ENCODE data around the gene MYO5B.

MYO5B gene

DNA sequence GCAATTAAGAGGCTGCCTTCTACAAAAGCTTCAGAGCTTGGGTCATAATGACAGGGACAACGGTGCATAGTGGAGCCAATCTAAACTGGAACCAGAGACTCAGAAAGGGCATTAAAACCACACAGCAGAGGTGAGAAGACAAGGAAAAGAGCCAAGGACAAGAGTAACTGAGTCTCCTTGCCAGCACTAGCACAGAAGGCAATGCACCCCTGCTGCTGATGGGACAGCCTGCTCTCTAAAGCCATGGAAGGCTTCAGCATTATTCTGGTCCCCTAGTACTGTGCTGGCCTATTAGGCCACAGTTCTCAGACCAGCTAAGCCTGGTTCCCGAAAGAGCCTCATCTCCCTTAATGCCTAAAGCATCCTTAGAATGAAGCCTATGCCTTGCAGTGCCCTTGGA lies 15.5 kb downstream of the MYO5B start:
- Histone ChIP-seq H4K5ac (ENCODE audit: low read length) (no peak overlapping the region), H3K27me3 (ENCODE audit: insufficient read depth, low read length, poor library complexity) (no peaks in the 10 kb centered on the region), H4K8ac (ENCODE audit: low read depth, low read length) (no peak overlapping the region)

DNA sequence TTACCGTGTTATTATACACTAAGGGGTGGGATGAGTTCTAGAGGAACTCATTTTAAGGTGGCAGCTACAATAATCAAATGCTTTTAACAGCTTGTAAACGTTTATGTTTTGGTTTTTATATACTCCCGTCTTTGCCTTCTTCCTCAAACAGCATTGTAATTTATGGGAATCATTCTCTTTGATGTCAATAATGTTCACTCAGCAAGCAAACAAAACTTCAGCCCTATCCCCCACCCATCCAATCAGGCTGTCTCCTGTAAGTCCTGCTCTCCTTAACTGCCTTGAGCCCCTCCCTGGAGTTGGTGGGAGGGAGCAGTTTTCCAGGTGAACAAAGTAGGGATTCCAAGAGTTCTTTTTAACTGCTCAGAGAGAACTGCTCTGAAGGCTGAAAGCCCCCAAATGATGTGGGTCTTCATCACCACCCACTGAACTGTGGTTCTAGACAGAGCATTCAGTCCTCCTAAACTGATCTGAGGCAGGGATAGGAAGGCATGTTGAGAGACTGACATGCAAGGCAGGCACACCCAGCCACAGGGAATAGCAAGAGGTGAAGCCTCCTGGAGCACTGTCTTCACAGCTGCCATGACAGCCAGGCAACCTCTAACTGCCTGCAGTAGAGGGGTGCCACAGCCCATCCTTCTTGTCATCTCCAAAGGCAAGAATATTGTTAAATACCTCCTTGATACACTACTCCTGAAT lies 17.5 kb downstream of the MYO5B start:
- Histone ChIP-seq H3K18ac (ENCODE audit: low read length) (no peak overlapping the region), H2BK120ac (ENCODE audit: low read depth, low read length) (no peak overlapping the region), H3K56ac (ENCODE audit: low read length) (no peak overlapping the region), H3K4me1 (ENCODE audit: control insufficient read depth, low read depth, low read length) (no peaks in the 10 kb centered on the region), H3K27me3 (ENCODE audit: insufficient read depth, low read length, poor library complexity) (no peaks in the 10 kb centered on the region), H3K9ac (ENCODE audit: low read length) (no peak overlapping the region), H4K8ac (ENCODE audit: low read depth, low read length) (no peak overlapping the region), H2AK5ac (ENCODE audit: low read length) (no peak overlapping the region), H2BK15ac (replicated peaks; ENCODE audit: low read depth) (no peak overlapping the region), H3K4ac (ENCODE audit: low read depth, low read length) (no peak overlapping the region), H3K23ac (ENCODE audit: low read length) (peak overlapping the region; percentile 26), H3K79me1 (ENCODE audit: low read length) (no peaks in the 10 kb centered on the region), H2BK5ac (ENCODE audit: low read length) (no peak overlapping the region), H3K27ac (ENCODE audit: low read depth, low read length) (no peak overlapping the region), H3K36me3 (ENCODE audit: control insufficient read depth, insufficient read depth, low read length) (no peaks in the 10 kb centered on the region), H3K4me3 (ENCODE audit: low read length) (no peak overlapping the region), H3K79me2 (ENCODE audit: control insufficient read depth, insufficient read depth, low read length) (no peaks in the 10 kb centered on the region), H3K4me2 (ENCODE audit: low read length) (no peak overlapping the region), H4K5ac (ENCODE audit: low read length) (no peak overlapping the region)
- WGBS (ENCODE audit: extremely low coverage, insufficient coverage, low lambda C conversion rate) = no CpG with 5 or more reads among the region's 3 CpGs
- no peak for DNase-seq

More for the DNA sequence above, 15.5 kb downstream of the MYO5B start:
- Histone ChIP-seq H2AK5ac (ENCODE audit: low read length) (no peak overlapping the region), H3K9ac (ENCODE audit: low read length) (no peak overlapping the region), H3K56ac (ENCODE audit: low read length) (no peak overlapping the region), H3K36me3 (ENCODE audit: control insufficient read depth, insufficient read depth, low read length) (no peaks in the 10 kb centered on the region), H3K4me3 (ENCODE audit: low read length) (no peak overlapping the region), H3K79me2 (ENCODE audit: control insufficient read depth, insufficient read depth, low read length) (no peaks in the 10 kb centered on the region), H3K79me1 (ENCODE audit: low read length) (no peaks in the 10 kb centered on the region), H3K18ac (ENCODE audit: low read length) (no peak overlapping the region), H2BK5ac (ENCODE audit: low read length) (no peak overlapping the region), H3K23ac (ENCODE audit: low read length) (no peak overlapping the region), H3K4me2 (ENCODE audit: low read length) (no peak overlapping the region), H3K27ac (ENCODE audit: low read depth, low read length) (no peak overlapping the region), H2BK120ac (ENCODE audit: low read depth, low read length) (no peak overlapping the region), H2BK15ac (replicated peaks; ENCODE audit: low read depth) (no peak overlapping the region), H3K4ac (ENCODE audit: low read depth, low read length) (no peak overlapping the region), H3K4me1 (ENCODE audit: control insufficient read depth, low read depth, low read length) (peaks cover 1% of the 10 kb centered on the region)
- WGBS (ENCODE audit: extremely low coverage, insufficient coverage, low lambda C conversion rate) = no CpG with 5 or more reads among the region's 2 CpGs
- no peak for DNase-seq

DNA sequence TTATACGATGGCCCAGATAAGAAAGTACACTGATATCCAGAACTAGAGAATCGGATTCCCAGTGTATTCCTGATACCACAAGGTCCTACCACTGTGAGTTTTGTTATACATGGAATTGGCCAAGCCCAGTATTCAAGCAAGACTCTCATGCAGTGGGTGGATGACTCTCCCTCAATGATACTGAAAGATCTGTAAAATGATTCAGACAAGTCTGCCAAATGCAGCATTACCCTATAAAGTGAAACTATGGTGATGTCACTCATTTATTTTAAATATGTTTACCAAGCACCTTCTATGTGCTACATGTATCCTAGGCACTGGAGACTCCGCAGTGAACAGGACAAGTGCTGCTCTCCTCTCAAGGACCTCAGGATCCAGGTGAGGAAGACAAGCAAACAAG lies 22.6 kb downstream of the MYO5B start:
- Histone ChIP-seq H2BK120ac (ENCODE audit: low read depth, low read length) (no peak overlapping the region), H3K79me1 (ENCODE audit: low read length) (no peaks in the 10 kb centered on the region), H3K18ac (ENCODE audit: low read length) (no peak overlapping the region), H3K4me2 (ENCODE audit: low read length) (no peak overlapping the region), H3K4ac (ENCODE audit: low read depth, low read length) (no peak overlapping the region), H3K23ac (ENCODE audit: low read length) (no peak overlapping the region), H3K27me3 (ENCODE audit: insufficient read depth, low read length, poor library complexity) (no peaks in the 10 kb centered on the region), H3K9ac (ENCODE audit: low read length) (no peak overlapping the region), H4K8ac (ENCODE audit: low read depth, low read length) (no peak overlapping the region), H3K27ac (ENCODE audit: low read depth, low read length) (no peak overlapping the region), H3K79me2 (ENCODE audit: control insufficient read depth, insufficient read depth, low read length) (no peaks in the 10 kb centered on the region), H3K4me3 (ENCODE audit: low read length) (no peak overlapping the region), H2AK5ac (ENCODE audit: low read length) (no peak overlapping the region), H3K36me3 (ENCODE audit: control insufficient read depth, insufficient read depth, low read length) (no peaks in the 10 kb centered on the region), H3K56ac (ENCODE audit: low read length) (no peak overlapping the region), H4K5ac (ENCODE audit: low read length) (no peak overlapping the region), H2BK15ac (replicated peaks; ENCODE audit: low read depth) (no peak overlapping the region), H2BK5ac (ENCODE audit: low read length) (no peak overlapping the region), H3K4me1 (ENCODE audit: control insufficient read depth, low read depth, low read length) (no peaks in the 10 kb centered on the region)
- WGBS (ENCODE audit: extremely low coverage, insufficient coverage, low lambda C conversion rate) = no CpG with 5 or more reads among the region's 3 CpGs
- no peak for DNase-seq

DNA sequence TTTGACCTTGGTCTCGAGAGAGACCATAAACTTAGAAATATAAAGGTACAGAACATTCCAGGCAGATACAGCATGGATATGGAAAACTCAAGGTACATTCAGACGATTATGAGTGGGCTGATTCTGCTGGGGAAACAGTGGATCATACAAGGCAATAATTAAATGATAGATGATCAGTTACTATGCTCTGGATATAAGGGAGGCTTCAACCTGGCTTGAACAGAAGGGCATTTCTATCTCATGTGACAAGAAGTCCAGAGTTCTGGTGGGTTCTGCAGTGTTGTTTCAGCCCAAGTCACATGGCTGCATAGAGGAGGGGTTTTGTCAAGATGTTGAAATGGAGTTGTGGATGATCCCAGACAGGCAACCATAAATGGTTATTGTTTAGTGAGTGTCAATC lies 23.5 kb downstream of the MYO5B start:
- Histone ChIP-seq H2BK120ac (ENCODE audit: low read depth, low read length) (no peak overlapping the region), H2AK5ac (ENCODE audit: low read length) (no peak overlapping the region), H3K4me2 (ENCODE audit: low read length) (no peak overlapping the region), H3K36me3 (ENCODE audit: control insufficient read depth, insufficient read depth, low read length) (no peaks in the 10 kb centered on the region), H3K56ac (ENCODE audit: low read length) (no peak overlapping the region), H3K27ac (ENCODE audit: low read depth, low read length) (no peak overlapping the region), H3K23ac (ENCODE audit: low read length) (no peak overlapping the region), H3K9ac (ENCODE audit: low read length) (no peak overlapping the region), H4K8ac (ENCODE audit: low read depth, low read length) (no peak overlapping the region), H3K79me1 (ENCODE audit: low read length) (no peaks in the 10 kb centered on the region), H3K18ac (ENCODE audit: low read length) (no peak overlapping the region), H2BK15ac (replicated peaks; ENCODE audit: low read depth) (no peak overlapping the region), H3K79me2 (ENCODE audit: control insufficient read depth, insufficient read depth, low read length) (no peaks in the 10 kb centered on the region), H3K4me1 (ENCODE audit: control insufficient read depth, low read depth, low read length) (no peaks in the 10 kb centered on the region), H4K5ac (ENCODE audit: low read length) (no peak overlapping the region), H3K4me3 (ENCODE audit: low read length) (no peak overlapping the region), H3K4ac (ENCODE audit: low read depth, low read length) (no peak overlapping the region), H3K27me3 (ENCODE audit: insufficient read depth, low read length, poor library complexity) (no peaks in the 10 kb centered on the region), H2BK5ac (ENCODE audit: low read length) (no peak overlapping the region)
- no CpG with 5 or more reads among the region's 2 CpGs for WGBS (ENCODE audit: extremely low coverage, insufficient coverage, low lambda C conversion rate)
- no peak for DNase-seq

DNA sequence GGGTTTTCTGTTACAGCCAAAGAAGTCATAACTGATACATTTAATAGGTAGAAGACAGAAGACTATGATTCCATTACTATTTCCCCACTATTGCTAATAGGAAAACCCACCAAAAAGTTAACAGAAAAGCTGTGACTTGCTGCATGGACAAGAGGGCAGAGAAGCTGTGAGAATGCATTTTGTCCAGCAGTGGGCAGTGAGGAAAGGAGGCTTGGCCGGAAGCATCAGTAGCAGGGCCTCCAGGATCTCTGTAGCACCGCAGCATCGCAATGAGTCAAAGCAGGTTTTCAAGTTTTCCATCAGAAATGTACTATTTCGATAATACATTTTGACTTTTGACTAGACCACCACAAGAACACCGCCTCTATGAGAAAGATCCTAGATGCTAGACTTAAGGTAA lies 24.9 kb downstream of the MYO5B start:
- Histone ChIP-seq H3K56ac (ENCODE audit: low read length) (no peak overlapping the region), H3K79me2 (ENCODE audit: control insufficient read depth, insufficient read depth, low read length) (no peaks in the 10 kb centered on the region), H3K4me2 (ENCODE audit: low read length) (no peak overlapping the region), H3K4me3 (ENCODE audit: low read length) (no peak overlapping the region), H4K5ac (ENCODE audit: low read length) (no peak overlapping the region), H2BK5ac (ENCODE audit: low read length) (no peak overlapping the region), H3K36me3 (ENCODE audit: control insufficient read depth, insufficient read depth, low read length) (no peaks in the 10 kb centered on the region), H2AK5ac (ENCODE audit: low read length) (no peak overlapping the region), H3K27ac (ENCODE audit: low read depth, low read length) (no peak overlapping the region), H3K4me1 (ENCODE audit: control insufficient read depth, low read depth, low read length) (no peaks in the 10 kb centered on the region), H3K27me3 (ENCODE audit: insufficient read depth, low read length, poor library complexity) (no peaks in the 10 kb centered on the region), H3K9ac (ENCODE audit: low read length) (no peak overlapping the region), H3K23ac (ENCODE audit: low read length) (no peak overlapping the region), H3K4ac (ENCODE audit: low read depth, low read length) (no peak overlapping the region), H4K8ac (ENCODE audit: low read depth, low read length) (no peak overlapping the region), H2BK15ac (replicated peaks; ENCODE audit: low read depth) (no peak overlapping the region), H3K18ac (ENCODE audit: low read length) (no peak overlapping the region), H2BK120ac (ENCODE audit: low read depth, low read length) (no peak overlapping the region), H3K79me1 (ENCODE audit: low read length) (no peaks in the 10 kb centered on the region)
- WGBS (ENCODE audit: extremely low coverage, insufficient coverage, low lambda C conversion rate) = no CpG with 5 or more reads among the region's 5 CpGs
- DNase-seq = no peak

DNA sequence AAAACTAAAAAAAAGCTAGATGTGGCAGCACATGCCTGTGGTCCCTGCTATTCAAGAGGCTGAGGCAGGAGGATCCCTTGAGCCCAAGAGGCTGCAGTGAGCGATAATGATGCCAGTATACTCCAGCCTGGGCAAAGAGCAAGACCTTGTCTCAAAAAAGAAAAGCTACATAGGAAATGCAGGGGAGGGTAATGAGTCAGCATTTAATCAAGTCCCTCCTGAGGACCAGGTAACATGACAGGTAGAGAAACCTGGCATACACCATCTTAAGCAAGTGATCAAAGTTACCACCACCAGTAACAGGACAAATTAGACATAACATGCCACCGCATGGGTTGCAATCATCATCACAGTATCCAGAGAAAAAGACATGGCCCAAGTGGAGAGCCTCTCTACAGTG lies 25.8 kb downstream of the MYO5B start:
- H3K79me1 ChIP-seq (ENCODE audit: low read length) = no peaks in the 10 kb centered on the region
- H2BK15ac ChIP-seq (replicated peaks; ENCODE audit: low read depth) = no peak overlapping the region

More for the DNA sequence above, 25.8 kb downstream of the MYO5B start:
- H3K4me3 ChIP-seq (ENCODE audit: low read length) = no peak overlapping the region
- H3K4ac ChIP-seq (ENCODE audit: low read depth, low read length) = no peak overlapping the region
- no CpG with 5 or more reads among the region's 2 CpGs for WGBS (ENCODE audit: extremely low coverage, insufficient coverage, low lambda C conversion rate)
- no peak overlapping the region for H2BK120ac ChIP-seq (ENCODE audit: low read depth, low read length)
- no peak overlapping the region for H3K18ac ChIP-seq (ENCODE audit: low read length)
- no peak overlapping the region for H3K4me2 ChIP-seq (ENCODE audit: low read length)
- DNase-seq = no peak
- no peaks in the 10 kb centered on the region for H3K79me2 ChIP-seq (ENCODE audit: control insufficient read depth, insufficient read depth, low read length)
- no peaks in the 10 kb centered on the region for H3K4me1 ChIP-seq (ENCODE audit: control insufficient read depth, low read depth, low read length)
- no peak overlapping the region for H4K5ac ChIP-seq (ENCODE audit: low read length)
- no peak overlapping the region for H3K27ac ChIP-seq (ENCODE audit: low read depth, low read length)
- H3K56ac ChIP-seq (ENCODE audit: low read length) = no peak overlapping the region
- no peaks in the 10 kb centered on the region for H3K27me3 ChIP-seq (ENCODE audit: insufficient read depth, low read length, poor library complexity)
- H3K36me3 ChIP-seq (ENCODE audit: control insufficient read depth, insufficient read depth, low read length) = no peaks in the 10 kb centered on the region
- no peak overlapping the region for H2AK5ac ChIP-seq (ENCODE audit: low read length)
- H4K8ac ChIP-seq (ENCODE audit: low read depth, low read length) = no peak overlapping the region
- H3K9ac ChIP-seq (ENCODE audit: low read length) = no peak overlapping the region
- no peak overlapping the region for H2BK5ac ChIP-seq (ENCODE audit: low read length)
- no peak overlapping the region for H3K23ac ChIP-seq (ENCODE audit: low read length)
